GM12873 (cell line): ENCODE data around the gene ZMYND15.

Experiments
- TF ChIP-seq, protein P1 (sequence below): IDR thresholded peaks from 2 replicates; pipeline ENCODE4 v1.5.1; 2012; ENCODE audit warnings: low read depth, mild to moderate bottlenecking, moderate library complexity, low read length, control low read depth; ENCODE audit not compliant: insufficient read depth; ENCODE audit errors: missing control alignments

The ZMYND15 gene

DNA sequence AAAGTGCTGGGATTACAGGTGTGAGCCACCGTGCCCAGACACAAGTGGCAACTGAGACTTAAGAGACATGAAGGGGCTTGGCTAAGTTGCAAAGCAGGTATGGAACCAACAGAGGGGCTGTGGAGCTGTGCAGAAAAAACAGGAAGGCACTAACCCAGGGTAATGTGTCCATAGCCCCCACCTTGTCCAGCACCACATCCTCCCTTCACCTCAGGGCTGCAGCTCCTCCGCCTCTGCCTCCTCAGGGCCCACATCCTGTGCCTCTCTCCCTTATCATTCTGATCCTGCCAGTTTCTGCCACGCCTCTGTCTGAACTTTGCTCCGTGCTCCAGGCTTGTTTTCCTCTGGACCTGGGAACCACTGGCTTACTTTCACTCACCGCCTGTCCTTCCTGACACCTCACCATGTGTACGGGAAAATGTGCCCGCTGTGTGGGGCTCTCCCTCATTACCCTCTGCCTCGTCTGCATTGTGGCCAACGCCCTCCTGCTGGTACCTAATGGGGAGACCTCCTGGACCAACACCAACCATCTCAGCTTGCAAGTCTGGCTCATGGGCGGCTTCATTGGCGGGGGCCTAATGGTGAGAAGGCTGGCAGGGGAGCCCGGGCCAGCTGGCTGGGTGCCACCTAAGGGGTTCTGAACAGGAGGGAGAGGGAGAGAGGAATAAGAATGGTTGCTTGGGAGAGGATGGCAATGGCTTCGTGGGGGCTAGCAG, 32.0 kb downstream of the ZMYND15 start, which contains the start of gene TM4SF5:
TSS of gene TM4SF5 (plus strand) at position 368 of the 716 bp plus-strand sequence. CDS start at position 405, 37 bp downstream.
- TF ChIP-seq, protein P1, sequence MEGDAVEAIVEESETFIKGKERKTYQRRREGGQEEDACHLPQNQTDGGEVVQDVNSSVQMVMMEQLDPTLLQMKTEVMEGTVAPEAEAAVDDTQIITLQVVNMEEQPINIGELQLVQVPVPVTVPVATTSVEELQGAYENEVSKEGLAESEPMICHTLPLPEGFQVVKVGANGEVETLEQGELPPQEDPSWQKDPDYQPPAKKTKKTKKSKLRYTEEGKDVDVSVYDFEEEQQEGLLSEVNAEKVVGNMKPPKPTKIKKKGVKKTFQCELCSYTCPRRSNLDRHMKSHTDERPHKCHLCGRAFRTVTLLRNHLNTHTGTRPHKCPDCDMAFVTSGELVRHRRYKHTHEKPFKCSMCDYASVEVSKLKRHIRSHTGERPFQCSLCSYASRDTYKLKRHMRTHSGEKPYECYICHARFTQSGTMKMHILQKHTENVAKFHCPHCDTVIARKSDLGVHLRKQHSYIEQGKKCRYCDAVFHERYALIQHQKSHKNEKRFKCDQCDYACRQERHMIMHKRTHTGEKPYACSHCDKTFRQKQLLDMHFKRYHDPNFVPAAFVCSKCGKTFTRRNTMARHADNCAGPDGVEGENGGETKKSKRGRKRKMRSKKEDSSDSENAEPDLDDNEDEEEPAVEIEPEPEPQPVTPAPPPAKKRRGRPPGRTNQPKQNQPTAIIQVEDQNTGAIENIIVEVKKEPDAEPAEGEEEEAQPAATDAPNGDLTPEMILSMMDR: no peak

DNA sequence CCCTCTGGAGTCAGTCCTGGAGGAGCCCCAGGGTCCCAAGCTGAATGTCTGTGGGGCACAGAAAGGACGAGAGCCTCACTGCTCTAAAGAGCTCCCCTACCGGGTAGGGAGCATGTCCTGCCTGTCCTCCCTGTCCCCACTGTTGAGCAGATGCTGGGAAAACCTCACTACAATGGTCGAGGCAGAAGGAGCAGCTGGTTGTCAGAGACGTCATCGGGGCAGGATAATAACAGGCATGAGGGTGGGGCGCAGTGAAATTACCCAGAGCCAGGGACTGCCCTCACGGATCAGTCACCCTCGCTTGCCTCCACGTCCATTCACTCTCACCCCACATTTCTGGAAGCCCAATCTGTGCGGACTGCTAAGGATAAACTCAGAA, 32.6 kb downstream of the ZMYND15 start:
- TF ChIP-seq, protein P1: no peak

DNA sequence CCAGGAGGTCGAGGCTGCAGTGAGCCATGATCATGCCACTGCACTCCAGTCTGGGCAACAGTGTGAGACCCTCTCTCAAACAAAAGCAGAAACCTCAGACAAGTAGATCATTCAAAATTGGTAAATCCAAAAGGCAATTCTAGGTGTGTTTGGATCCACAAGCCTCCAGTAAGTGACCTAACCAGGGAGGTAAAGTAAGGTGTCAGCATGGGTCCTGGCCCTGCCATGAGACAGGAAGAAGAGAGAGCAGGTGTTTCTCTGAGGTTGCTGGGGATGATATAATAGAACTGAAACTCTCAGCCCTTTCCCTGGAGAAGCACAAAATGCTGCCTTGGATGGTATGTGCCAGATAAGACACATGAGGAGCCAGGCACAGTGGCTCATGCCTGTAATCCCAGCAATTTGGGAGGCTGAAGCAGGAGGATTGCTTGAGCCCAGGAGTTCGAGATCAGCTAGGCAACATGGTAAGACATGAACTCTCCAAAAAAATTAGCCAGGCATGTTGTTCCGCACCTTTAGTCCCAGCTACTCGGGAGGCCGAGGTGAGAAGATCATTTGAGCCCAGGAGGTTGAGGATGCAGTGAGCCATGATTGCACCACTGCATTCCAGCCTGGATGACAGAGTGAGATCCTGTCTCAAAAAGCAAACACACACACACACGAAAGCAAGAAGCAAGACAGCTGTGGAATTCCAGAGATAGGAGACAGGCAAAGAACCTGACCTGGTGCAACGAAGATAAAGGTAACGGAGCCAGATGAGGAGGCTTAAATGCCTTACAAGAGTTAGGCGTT, 38.5 kb downstream of the ZMYND15 start:
- TF ChIP-seq, protein P1: no peak

DNA sequence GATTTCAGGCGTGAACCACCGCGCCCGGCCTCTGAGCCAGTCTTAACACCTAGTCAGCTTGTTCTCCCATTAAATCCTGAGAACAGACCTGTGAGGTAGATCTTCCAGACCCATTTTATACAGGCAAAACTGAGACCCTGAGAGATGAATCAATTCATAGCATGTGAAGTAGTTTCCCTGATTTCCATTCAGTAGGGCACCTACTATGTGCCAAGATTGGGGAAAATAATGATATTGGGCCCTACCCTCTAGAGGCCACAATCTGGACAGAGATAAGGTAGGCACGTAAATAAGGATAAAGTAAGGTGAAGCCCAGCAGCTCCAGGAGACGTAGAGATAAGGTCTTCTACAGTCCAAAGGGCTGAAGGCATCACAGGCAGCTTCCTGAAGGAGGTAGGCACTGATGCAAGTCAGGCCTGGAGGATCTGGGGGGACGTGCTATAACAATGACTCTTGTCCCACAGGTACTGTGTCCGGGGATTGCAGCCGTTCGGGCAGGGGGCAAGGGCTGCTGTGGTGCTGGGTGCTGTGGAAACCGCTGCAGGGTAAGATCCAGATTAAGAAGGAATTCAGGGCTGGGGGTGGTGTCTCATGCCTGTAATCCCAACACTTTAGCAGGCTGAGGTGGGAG, 40.8 kb downstream of the ZMYND15 start:
- TF ChIP-seq, protein P1: no peak

DNA sequence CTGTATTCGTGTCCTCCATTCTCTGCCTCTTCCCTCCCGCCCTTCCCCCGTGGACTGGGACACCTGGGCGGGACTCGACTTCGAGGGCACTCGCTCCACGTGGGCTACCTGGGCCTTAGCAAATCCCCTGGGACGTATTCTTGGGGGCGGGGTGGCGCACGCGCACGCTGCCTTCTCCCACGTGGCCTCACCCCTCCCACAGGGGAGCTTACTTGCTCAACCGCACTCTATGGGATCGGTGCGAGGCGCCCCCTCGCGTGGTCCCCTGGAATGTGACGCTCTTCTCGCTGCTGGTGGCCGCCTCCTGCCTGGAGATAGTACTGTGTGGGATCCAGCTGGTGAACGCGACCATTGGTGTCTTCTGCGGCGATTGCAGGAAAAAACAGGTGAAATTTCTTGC, 43.0 kb downstream of the ZMYND15 start:
- TF ChIP-seq, protein P1: no peak

DNA sequence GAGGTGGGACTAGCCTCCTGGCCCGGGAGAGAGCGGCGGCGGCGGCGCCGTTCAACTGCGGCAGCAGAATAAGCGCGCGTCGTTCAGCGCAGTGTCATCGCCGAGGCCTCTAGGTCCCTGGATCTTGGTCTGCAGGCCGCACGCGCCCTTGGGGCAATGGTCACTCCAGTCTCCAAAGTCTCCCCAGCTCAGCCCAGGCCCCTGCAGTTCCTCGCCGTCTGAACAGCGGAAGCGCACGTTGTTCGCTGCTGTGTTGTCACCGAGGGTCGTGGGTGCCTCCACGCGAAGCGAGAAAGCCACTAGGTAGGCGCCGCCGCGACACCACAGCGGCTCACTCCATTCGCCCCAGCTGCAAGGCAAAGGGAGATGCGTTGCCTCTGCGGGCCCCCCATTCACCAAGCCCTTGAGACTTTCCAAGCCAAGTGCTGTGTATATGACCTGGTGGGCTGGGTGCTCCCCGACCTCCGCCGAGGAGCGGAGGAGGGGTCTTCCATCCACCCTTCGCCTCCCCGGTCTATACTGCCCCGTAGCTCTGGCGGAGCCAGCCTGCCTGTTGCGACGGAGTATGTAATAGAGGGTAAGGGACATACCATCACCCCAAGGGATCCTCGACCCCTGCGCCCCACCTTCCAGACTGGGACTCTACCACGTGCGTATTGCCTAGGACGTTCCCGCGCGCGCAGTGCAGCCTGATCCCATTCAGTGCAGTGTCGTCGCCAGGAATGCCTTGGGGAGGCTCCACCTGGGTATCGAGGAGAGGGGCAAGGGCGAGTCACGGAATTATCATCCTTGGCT, 45.9 kb downstream of the ZMYND15 start:
- TF ChIP-seq, protein P1: no peak
